Sigmoid colon (tissue), 4 donors: ENCODE measurements around the gene EPG5.

Experiments
- CTCF ChIP-seq, 4 experiments: fragments of 450-650 bp in 3 of 4; fragments of 200-600 bp in 1 of 4; IDR thresholded peaks; one replicate each; pipeline ENCODE4 v1.5.1; 2016 to 2019; ENCODE audit warnings: antibody characterized with exemption in 4 of 4, mild to moderate bottlenecking in 3 of 4, moderate library complexity in 2 of 4
- EP300 ChIP-seq, 4 donors: sonication (generic); formaldehyde crosslinking; IDR thresholded peaks; one replicate each; pipeline ENCODE4 v1.6.1; 2017; ENCODE audit warnings: antibody characterized with exemption in 4 of 4
- POLR2A ChIP-seq, 2 donors: fragments of 450-650 bp; IDR thresholded peaks; one replicate each; pipeline ENCODE4 v1.6.1; 2016; ENCODE audit warnings: antibody characterized with exemption in 2 of 2, mild to moderate bottlenecking in 2 of 2, moderate library complexity in 2 of 2

GRCh38 chr18:45887585-45887984, 79.5 kb downstream of the EPG5 start:
- TF ChIP-seq POLR2A (IDR thresholded peaks at IDR 0.05) (no peak), CTCF (IDR thresholded peaks at IDR 0.05) (no peak), EP300 (IDR thresholded peaks at IDR 0.05) (no peak)
